Globus pallidus (tissue), 1 donor: ENCODE results near the gene SLC38A3.

Experiments
- DNase-seq: peaks from one replicate; pipeline ENCODE4 v3.0.0-alpha.2; 2015; ENCODE audit warnings: low spot score

The SLC38A3 gene

GRCh38 chr3:50269460-50269859 lies 64.4 kb downstream of the SLC38A3 start:
- DNase-seq: no peak

GRCh38 chr3:50269977-50270413 lies 64.9 kb downstream of the SLC38A3 start:
- no peak for DNase-seq

DNA sequence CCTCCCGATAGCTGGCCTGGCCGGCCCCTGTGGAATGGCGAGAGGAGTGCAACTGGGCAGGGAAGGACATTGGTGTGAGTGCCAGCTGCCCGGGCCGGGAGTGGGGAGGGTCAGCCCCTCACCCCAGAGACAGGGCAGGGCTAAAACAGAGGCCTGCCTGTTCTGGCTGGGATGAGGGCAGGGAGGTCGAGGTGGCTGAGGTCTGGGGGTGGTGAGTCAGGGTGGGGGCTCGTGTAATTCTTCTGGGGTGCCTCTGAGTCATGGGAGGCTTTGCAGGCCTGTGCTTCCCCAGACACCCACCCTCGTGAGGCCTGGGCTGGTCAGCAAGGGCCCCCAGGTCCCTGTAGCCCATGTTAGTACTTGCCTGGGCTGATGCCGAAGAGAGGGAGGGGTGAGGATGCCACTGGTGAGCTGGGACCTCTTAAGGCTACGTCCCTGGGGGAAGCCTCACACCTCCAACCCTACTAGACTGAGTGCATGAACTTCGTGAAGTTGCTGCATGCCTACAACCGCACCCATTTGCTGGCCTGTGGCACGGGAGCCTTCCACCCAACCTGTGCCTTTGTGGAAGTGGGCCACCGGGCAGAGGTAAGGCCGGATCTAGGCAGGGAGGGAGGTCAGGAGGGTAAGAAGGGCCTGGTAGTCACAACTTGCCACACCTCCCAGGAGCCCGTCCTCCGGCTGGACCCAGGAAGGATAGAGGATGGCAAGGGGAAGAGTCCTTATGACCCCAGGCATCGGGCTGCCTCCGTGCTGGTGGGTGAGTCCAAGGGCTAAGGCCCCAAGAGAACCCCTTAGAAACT lies 65.6 kb downstream of the SLC38A3 start:
- DNase-seq: no peak
